ENCODE results near the gene WASF2.

GRCh38 chr1:27473755-27474154 is 16.2 kb downstream of the WASF2 start:
- TF ChIP-seq CTCF (IDR thresholded peaks at IDR 0.05), result no peak
- TF ChIP-seq POLR2A (IDR thresholded peaks at IDR 0.05), result no peak

Data from body of pancreas (tissue), 4 donors.